Activated CD8-positive, alpha-beta memory T cell treated with anti-CD3 and anti-CD28 coated beads for 1 hour (primary cell): ENCODE results near the gene TRAF3.

Experiments
- DNase-seq, 2 donors: peaks; one replicate each; pipeline ENCODE4 v3.0.0-alpha.2; 2020; ENCODE audit warnings: low read depth in 1 of 2; ENCODE audit errors: extremely low read depth in 1 of 2

Gene TRAF3

GRCh38 chr14:102905116-102906108 is 128.2 kb downstream of the TRAF3 start:
- no peak for DNase-seq

- DNase-seq: no peak
These were observed 129.5 kb downstream of the TRAF3 start for GRCh38 chr14:102906616-102907302.

GRCh38 chr14:102907303-102907844 is 130.1 kb downstream of the TRAF3 start:
- DNase-seq: no peak

- DNase-seq: no peak
These were observed 130.9 kb downstream of the TRAF3 start for GRCh38 chr14:102907980-102908730.

- DNase-seq: no peak
These were observed 131.7 kb downstream of the TRAF3 start for GRCh38 chr14:102908766-102909455.

GRCh38 chr14:102909462-102909861 is 132.2 kb downstream of the TRAF3 start:
- no peak for DNase-seq

- no peak for DNase-seq
These were observed 132.7 kb downstream of the TRAF3 start for GRCh38 chr14:102909911-102910310.

GRCh38 chr14:102910442-102910841 is 133.2 kb downstream of the TRAF3 start:
- DNase-seq: no peak

GRCh38 chr14:102911541-102911951 is 134.3 kb downstream of the TRAF3 start:
- no peak for DNase-seq

- no peak for DNase-seq
These were observed 134.9 kb downstream of the TRAF3 start for GRCh38 chr14:102911991-102912761.

GRCh38 chr14:102913341-102914211 is 136.3 kb downstream of the TRAF3 start:
- DNase-seq: no peak

GRCh38 chr14:102914474-102915291 is 137.4 kb downstream of the TRAF3 start:
- no peak for DNase-seq

- DNase-seq: no peak
These were observed 138.3 kb downstream of the TRAF3 start for GRCh38 chr14:102915292-102916110.

- DNase-seq: no peak
These were observed 139.3 kb downstream of the TRAF3 start for GRCh38 chr14:102916347-102917055.

- no peak for DNase-seq
These were observed 139.8 kb downstream of the TRAF3 start for GRCh38 chr14:102917056-102917385.

- peak; percentile 18 to 53 for DNase-seq
These were observed 140.4 kb downstream of the TRAF3 start for GRCh38 chr14:102917469-102918211.
